K562 (cell line): ENCODE measurements around the gene SETD5. TPM values are rescaled to one million over a fixed set of nuclear protein-coding genes. Genes with fewer than 3 reads are reported as not detected.

Source experiments
- ATAC-seq: fragments of 200-7000 bp; cut with Tn5 transposase; 3 replicates; pipeline ENCODE4 v1.9.1; 2020; ENCODE audit warnings: moderate library complexity
- BruUV-seq: library from RNA; stranded (reverse); fragments of 400-500 nt; replicated peaks from 2 replicates; lab custom pipeline; 2021; lab: Mats Ljungman, UMichigan
- CTCF ChIA-PET: fragments of 300-600 bp; formaldehyde crosslinking; extraction: SDS; loops from one replicate; lab custom pipeline; 2021; ENCODE audit warnings: low intra/inter-chr PET ratio; lab: Yijun Ruan, JAX
- POLR2A ChIA-PET: fragments of 300-600, 350-650 bp; sonication (Branson Sonifier 250); formaldehyde crosslinking; extraction: SDS; loops from one replicate; lab custom pipeline; 2021; ENCODE audit warnings: antibody characterized with exemption, inconsistent platforms; lab: Yijun Ruan, JAX
- DNase-seq, 4 experiments: peaks; one replicate each; pipeline versions ENCODE4 v3.0.0 to v3.0.0-alpha.2; 2011 to 2018; ENCODE audit warnings: low spot score in 3 of 4, mixed read lengths in 3 of 4; ENCODE audit errors: extremely low read depth in 1 of 4
- FAIRE-seq: peaks from 2 replicates; lab custom pipeline; 2011; peaks lifted over from hg19 to GRCh38; lab: Jason Lieb, UNC
- H2AFZ ChIP-seq: 2 replicates; pipeline ENCODE4 v1.6.0; 2011; ENCODE audit warnings: low read depth, low read length, control low read depth, inconsistent platforms
- H3K27ac ChIP-seq: fragments of 200-600 bp; 3 replicates; pipeline ENCODE4 v1.8.0; 2011; ENCODE audit warnings: low read depth, mild to moderate bottlenecking, control low read depth, inconsistent platforms, low read length, moderate library complexity, mixed read lengths; ENCODE audit errors: extremely low read depth
- H3K27me3 ChIP-seq, 2 experiments: fragments of 300-600 bp in 1 of 2; 2 replicates in 1 of 2; 3 replicates in 1 of 2; pipeline versions ENCODE4 v1.6.0 to v1.8.0; 2011; ENCODE audit warnings: inconsistent platforms in 2 of 2, low read length in 2 of 2, mild to moderate bottlenecking in 1 of 2, mixed read lengths in 1 of 2, moderate library complexity in 1 of 2; ENCODE audit not compliant: control insufficient read depth in 2 of 2, insufficient read depth in 2 of 2
- H3K36me3 ChIP-seq: fragments of 300-600 bp; 3 replicates; pipeline ENCODE4 v1.8.0; 2011; ENCODE audit warnings: mild to moderate bottlenecking, low read length, inconsistent platforms; ENCODE audit not compliant: control insufficient read depth, insufficient read depth
- H3K4me1 ChIP-seq, 2 experiments: fragments of 200-600 bp in 1 of 2; replicated peaks in 1 of 2; 2 replicates in 1 of 2; 3 replicates in 1 of 2; pipeline versions ENCODE4 v1.5.1 to v1.8.0; 2011; ENCODE audit warnings: inconsistent platforms in 2 of 2, low read length in 2 of 2, mild to moderate bottlenecking in 1 of 2, mixed read lengths in 1 of 2, moderate library complexity in 1 of 2; ENCODE audit not compliant: control insufficient read depth in 2 of 2, insufficient read depth in 2 of 2
- H3K4me2 ChIP-seq: 2 replicates; pipeline ENCODE4 v1.6.1; 2011; ENCODE audit warnings: low read length, control low read depth, inconsistent platforms, mixed read lengths; ENCODE audit not compliant: insufficient read depth
- H3K4me3 ChIP-seq: fragments of 200-600 bp; sonication (generic), shearing (Covaris generic); 2 replicates; pipeline ENCODE4 v1.5.1; 2016; ENCODE audit warnings: control low read depth, inconsistent platforms
- H3K79me2 ChIP-seq: fragments of 200-600 bp; 3 replicates; pipeline ENCODE4 v1.8.0; 2011; ENCODE audit warnings: low read length, inconsistent platforms; ENCODE audit not compliant: control insufficient read depth, insufficient read depth
- H3K9ac ChIP-seq, 2 experiments: 2 replicates each; pipeline versions ENCODE4 v1.6.0 to v1.6.1; 2011; ENCODE audit warnings: low read depth in 2 of 2, low read length in 2 of 2, control low read depth in 1 of 2, inconsistent platforms in 1 of 2, mild to moderate bottlenecking in 1 of 2, mixed read lengths in 1 of 2; ENCODE audit not compliant: insufficient read depth in 1 of 2
- H3K9me1 ChIP-seq: one replicate; pipeline ENCODE4 v1.6.0; 2011; ENCODE audit warnings: inconsistent platforms, mild to moderate bottlenecking, low read length, moderate library complexity; ENCODE audit not compliant: control insufficient read depth, insufficient read depth
- H3K9me3 ChIP-seq: replicated peaks from 2 replicates; pipeline ENCODE4 v1.5.1; 2011; ENCODE audit warnings: low read depth, low read length, inconsistent platforms; ENCODE audit not compliant: control insufficient read depth, insufficient read depth
- H4K20me1 ChIP-seq: replicated peaks from 2 replicates; pipeline ENCODE4 v1.6.1; 2011; ENCODE audit warnings: low read length, inconsistent platforms, mixed read lengths; ENCODE audit not compliant: control insufficient read depth, insufficient read depth
- CCNT2 ChIP-seq: IDR thresholded peaks from 2 replicates; pipeline ENCODE4 v1.6.1; 2011; ENCODE audit warnings: borderline replicate concordance, low read depth, mild to moderate bottlenecking, moderate library complexity, mixed read lengths, low read length; ENCODE audit not compliant: insufficient read length; ENCODE audit errors: extremely low read depth
- E4F1 ChIP-seq: fragments of 250-450 bp; sonication (Bioruptor Pico); IDR thresholded peaks from 2 replicates; pipeline ENCODE4 v1.5.0; 2021; ENCODE audit warnings: mild to moderate bottlenecking, borderline replicate concordance
- FOXA3 ChIP-seq, 2 experiments: fragments of 450-650 bp in 1 of 2; sonication (generic) in 1 of 2; formaldehyde crosslinking; IDR thresholded peaks in 1 of 2; conservative IDR thresholded peaks in 1 of 2; 2 replicates each; pipeline versions ENCODE4 v1.4.0 to v1.8.0; 2020 to 2022; ENCODE audit warnings: mild to moderate bottlenecking in 2 of 2, missing genetic modification reagents in 1 of 2
- HDAC8 ChIP-seq: fragments of 450-650 bp; IDR thresholded peaks from 2 replicates; pipeline ENCODE4 v1.6.1; 2016; ENCODE audit warnings: mild to moderate bottlenecking, missing genetic modification characterization, moderate library complexity, missing compliant biosample characterization
- HIVEP1 ChIP-seq: fragments of 250-450 bp; sonication (Bioruptor Pico); IDR thresholded peaks from 2 replicates; pipeline ENCODE4 v1.4.0; 2020; ENCODE audit warnings: mild to moderate bottlenecking
- RCOR1 ChIP-seq, 2 experiments: IDR thresholded peaks; 2 replicates each; pipeline ENCODE4 v1.6.1; 2012; ENCODE audit warnings: low read depth in 2 of 2, low read length in 2 of 2, borderline replicate concordance in 1 of 2, improper control_type of control experiment in 1 of 2
- TFE3 ChIP-seq: fragments of 450-650 bp; formaldehyde crosslinking; IDR thresholded peaks from 2 replicates; pipeline ENCODE4 v1.4.0; 2020; ENCODE audit warnings: mild to moderate bottlenecking, mixed read lengths
- USF1 ChIP-seq: sonication (generic); formaldehyde crosslinking; IDR thresholded peaks from 2 replicates; pipeline ENCODE4 v1.9.0; 2022; ENCODE audit warnings: mild to moderate bottlenecking, missing genetic modification reagents
- ZNF143 ChIP-seq: sonication (generic); formaldehyde crosslinking; IDR thresholded peaks from 2 replicates; pipeline ENCODE4 v1.9.0; 2022; ENCODE audit warnings: mild to moderate bottlenecking, missing genetic modification reagents
- ZNF431 ChIP-seq: sonication (generic); formaldehyde crosslinking; IDR thresholded peaks from 2 replicates; pipeline ENCODE4 v1.8.0; 2022; ENCODE audit warnings: mild to moderate bottlenecking, missing genetic modification reagents
- WGBS: fragments of 100-300 bp; shearing (Covaris generic); methylation state at CpG from one replicate; pipeline ENCODE4 v1.1.6; 2016; ENCODE audit warnings: low coverage, mixed read lengths; ENCODE audit not compliant: insufficient coverage; ENCODE audit errors: missing lambda C conversion rate; 5-methylcytosine and 5-hydroxymethylcytosine counted together
- in situ Hi-C: fragments of 300-500 bp; cut with MboI; formaldehyde crosslinking; loops from 4 replicates; pipeline ENCODE4 v1.15.0; 2018; ENCODE audit warnings: inconsistent platforms, mixed read lengths
- intact Hi-C: fragments of 100-400 bp; cut with micrococcal nuclease; formaldehyde crosslinking; loops from 2 replicates; pipeline ENCODE4 v1.14.2; 2022
- polyA plus RNA-seq, 8 experiments: library from polyadenylated mRNA; depleted of rRNA in 4 of 8; stranded (reverse) in 5 of 8; unstranded in 3 of 8; fragments of >200 nt; fragmentation: Nextera tagmentation in 2 of 8; fragmentation: Illumina TruSeq in 1 of 8; extraction: Ambion mirVana in 2 of 8; extraction: Trizol in 1 of 8; gene quantifications; 2 replicates each; pipeline versions ENCODE4 v1.2.1 to v1.2.3, GENCODE V29; 2011 to 2014; ENCODE audit warnings: inconsistent platforms in 1 of 8, missing spikeins in 1 of 8
- total RNA-seq, 7 experiments: library from RNA; depleted of rRNA in 6 of 7; stranded (reverse); fragments of >200 nt in 6 of 7; fragmentation: Illumina TruSeq in 2 of 7; extraction: Trizol in 2 of 7; gene quantifications; 2 replicates each; pipeline versions ENCODE4 v1.2.1 to v1.2.3, GENCODE V29; 2011 to 2021; ENCODE audit warnings: low replicate concordance in 1 of 7

The SETD5 gene
- total and polyA plus RNA-seq, 9 of the 15 experiments (the other 6 are each of a cell fraction or from before 2014, with no cell fraction given): 20.8 to 135 (median 87.2) TPM

GRCh38 chr3:9452417-9452816 lies 55.0 kb downstream of the SETD5 start (continued):
- TF ChIP-seq E4F1 (CRISPR knock-in tag) (no peak), ZNF431 (no peak), RCOR1 (IDR thresholded peaks at IDR 0.05; ENCODE audit: borderline replicate concordance in 1 of 2, low read depth in 2 of 2, low read length in 2 of 2) (no peak)

- intact Hi-C loops: no loop called here
- POLR2A ChIA-PET: interaction anchor here (0.6 to 1.1 kb wide), 3 partner anchors 10 to 60 kb away, joined by 3 to 4 read pairs (median 4); no protein-coding TSS in a partner anchor
Measured at GRCh38 chr3:9455596-9456131, 58.2 kb downstream of the SETD5 start.

More at GRCh38 chr3:9455596-9456131, 58.2 kb downstream of the SETD5 start:
- Histone ChIP-seq H2AFZ (no peak overlapping the region), H3K36me3 (peaks cover 85% of the 10 kb centered on the region), H3K4me2 (no peak overlapping the region), H3K9me1 (no peaks in the 10 kb centered on the region), H3K9ac (no peak overlapping the region), H3K4me3 (no peak overlapping the region), H3K4me1 (no peaks in the 10 kb centered on the region), H3K79me2 (0 out of 3 replicates have a peak, but pooled peaks cover 3% of the 10 kb centered on the region), H4K20me1 (no peaks in the 10 kb centered on the region), H3K27ac (no peak overlapping the region), H3K9me3 (no peaks in the 10 kb centered on the region), H3K27me3 (no peaks in the 10 kb centered on the region)
- ATAC-seq: no peak
- no peak for TF ChIP-seq USF1 (CRISPR knock-in tag)
- no peak for TF ChIP-seq ZNF143 (CRISPR knock-in tag)
- no peak for TF ChIP-seq FOXA3 (CRISPR knock-in tag; conservative IDR thresholded peaks at IDR 0.05 in 1 of 2, IDR thresholded peaks at IDR 0.05 in 1 of 2)
- no peak for TF ChIP-seq CCNT2
- TF ChIP-seq HIVEP1 (CRISPR knock-in tag): no peak
- no peak for TF ChIP-seq TFE3 (CRISPR knock-in tag)
- no peak for TF ChIP-seq HDAC8 (tag)
- no peak for DNase-seq
- WGBS: 100% methylated on average over 1 of the region's 1 CpG
- in situ Hi-C loops: no loop called here
- no peak for FAIRE-seq
- BruUV-seq: no TSS peak
- CTCF ChIA-PET: no interaction called here
